ENCODE measurements around the gene KLHL7.

- TF ChIP-seq CTCF (IDR thresholded peaks at IDR 0.05; ENCODE audit: insufficient read depth, low read depth, low read length) (no peak), EZH2 (IDR thresholded peaks at IDR 0.05; ENCODE audit: insufficient read depth, low read length) (no peak)
These were observed 1.5 kb downstream of the KLHL7 start for GRCh38 chr7:23106823-23107663.

All from astrocyte (in vitro differentiated cells and primary cell).